Fibroblast of lung (primary cell): ENCODE data around the gene RBM33. TPM values are rescaled to one million over a fixed set of nuclear protein-coding genes. Genes with fewer than 3 reads are reported as not detected.

Experiments
- DNase-seq, 2 donors: peaks; one replicate each; pipeline versions ENCODE4 v3.0.0 to v3.0.0-alpha.2; 2010; ENCODE audit warnings: low read depth in 2 of 2
- H2AFZ ChIP-seq: 2 replicates; pipeline ENCODE4 v1.5.1; 2012; ENCODE audit warnings: low read length, control low read depth, inconsistent platforms
- H3K27ac ChIP-seq: 2 replicates; pipeline ENCODE4 v1.5.1; 2011; ENCODE audit warnings: low read length, control low read depth; ENCODE audit not compliant: insufficient read depth
- H3K27me3 ChIP-seq: 2 replicates; pipeline ENCODE4 v1.5.1; 2011; ENCODE audit warnings: mild to moderate bottlenecking, low read length; ENCODE audit not compliant: control insufficient read depth, insufficient read depth
- H3K36me3 ChIP-seq: 2 replicates; pipeline ENCODE4 v1.5.1; 2011; ENCODE audit warnings: low read length; ENCODE audit not compliant: control insufficient read depth, insufficient read depth
- H3K4me1 ChIP-seq: 2 replicates; pipeline ENCODE4 v1.5.1; 2011; ENCODE audit warnings: low read length; ENCODE audit not compliant: control insufficient read depth, insufficient read depth; ENCODE audit errors: extremely low read depth
- H3K4me2 ChIP-seq: 2 replicates; pipeline ENCODE4 v1.5.1; 2011; ENCODE audit warnings: low read length, control low read depth; ENCODE audit not compliant: insufficient read depth; ENCODE audit errors: extremely low read depth
- H3K4me3 ChIP-seq, 4 experiments: fragments of 200-600 bp in 1 of 4; sonication (generic) in 1 of 4; replicated peaks in 1 of 4; 2 replicates each; pipeline ENCODE4 v1.5.1; 2011 to 2016; ENCODE audit warnings: low read length in 4 of 4, low read depth in 3 of 4, mild to moderate bottlenecking in 3 of 4, control low read depth in 2 of 4, inconsistent platforms in 1 of 4, mixed read lengths in 1 of 4; ENCODE audit not compliant: insufficient read depth in 1 of 4; ENCODE audit errors: control extremely low read depth in 1 of 4
- H3K79me2 ChIP-seq: 2 replicates; pipeline ENCODE4 v1.5.1; 2012; ENCODE audit warnings: mild to moderate bottlenecking, low read length, inconsistent platforms; ENCODE audit not compliant: control insufficient read depth, insufficient read depth
- H3K9ac ChIP-seq: 2 replicates; pipeline ENCODE4 v1.5.1; 2011; ENCODE audit warnings: mild to moderate bottlenecking, low read length, control low read depth; ENCODE audit not compliant: insufficient read depth
- H3K9me3 ChIP-seq: 2 replicates; pipeline ENCODE4 v1.5.1; 2012; ENCODE audit warnings: low read depth, low read length; ENCODE audit not compliant: control insufficient read depth, insufficient read depth
- H4K20me1 ChIP-seq: 2 replicates; pipeline ENCODE4 v1.5.1; 2011; ENCODE audit warnings: low read length; ENCODE audit not compliant: control insufficient read depth, insufficient read depth; ENCODE audit errors: extremely low read depth
- EZH2 ChIP-seq: IDR thresholded peaks from 2 replicates; pipeline ENCODE4 v1.5.1; 2012; ENCODE audit warnings: low read length, control low read depth, mild to moderate bottlenecking; ENCODE audit errors: missing control alignments
- polyA plus RNA-seq, 2 donors: library from polyadenylated mRNA; depleted of rRNA in 1 of 2; stranded (reverse) in 1 of 2; unstranded in 1 of 2; fragments of >200 nt; gene quantifications; 2 replicates each; pipeline ENCODE4 v1.2.1, GENCODE V29; 2011 to 2012; ENCODE audit warnings: missing spikeins in 1 of 2
- total RNA-seq: library from RNA; depleted of rRNA; stranded (reverse); fragments of >200 nt; gene quantifications from 2 replicates; pipeline ENCODE4 v1.2.1, GENCODE V29; 2014
- TF ChIP-seq, protein P1 (sequence below), 2 donors: IDR thresholded peaks in 1 of 2; conservative IDR thresholded peaks in 1 of 2; 1 replicate in 1 of 2; 2 replicates in 1 of 2; pipeline ENCODE4 v1.5.1; 2011 to 2012; ENCODE audit warnings: low read length in 2 of 2, control low read depth in 1 of 2, inconsistent platforms in 1 of 2, low read depth in 1 of 2, mild to moderate bottlenecking in 1 of 2

RBM33 gene
- total and polyA plus RNA-seq, 2 donors (not counting 1 experiment from before 2014, with no cell fraction given), result 6.9 to 33.2 TPM

DNA sequence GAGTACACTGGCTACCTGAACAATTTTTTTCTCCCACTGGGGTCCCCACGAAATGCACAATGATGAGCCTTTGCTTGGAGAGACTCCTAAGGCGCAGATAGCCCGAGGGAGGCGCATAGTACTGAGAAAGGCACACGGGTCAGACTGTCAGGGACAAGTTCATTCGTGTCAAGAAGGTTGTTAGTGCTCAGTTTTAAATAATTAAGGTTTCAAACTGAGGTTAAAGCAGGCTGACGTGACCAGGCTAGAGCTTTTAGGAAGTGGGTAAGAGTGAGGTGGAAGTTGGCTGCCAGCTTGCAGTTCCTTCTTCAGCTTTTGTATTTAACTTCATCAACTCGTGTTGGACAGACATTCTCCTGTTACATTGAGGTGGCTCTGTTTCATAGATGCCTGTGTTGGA, 31.6 kb downstream of the RBM33 start:
- Histone ChIP-seq H3K9ac (no peak overlapping the region), H3K27ac (no peak overlapping the region), H3K36me3 (peaks cover 2% of the 10 kb centered on the region), H3K4me1 (no peaks in the 10 kb centered on the region), H3K4me3 (no peak overlapping the region), H3K79me2 (peaks cover 26% of the 10 kb centered on the region), H4K20me1 (no peaks in the 10 kb centered on the region), H3K4me2 (no peak overlapping the region), H3K9me3 (no peaks in the 10 kb centered on the region), H2AFZ (no peak overlapping the region), H3K27me3 (no peaks in the 10 kb centered on the region)
- no peak for TF ChIP-seq EZH2
- TF ChIP-seq, protein P1, sequence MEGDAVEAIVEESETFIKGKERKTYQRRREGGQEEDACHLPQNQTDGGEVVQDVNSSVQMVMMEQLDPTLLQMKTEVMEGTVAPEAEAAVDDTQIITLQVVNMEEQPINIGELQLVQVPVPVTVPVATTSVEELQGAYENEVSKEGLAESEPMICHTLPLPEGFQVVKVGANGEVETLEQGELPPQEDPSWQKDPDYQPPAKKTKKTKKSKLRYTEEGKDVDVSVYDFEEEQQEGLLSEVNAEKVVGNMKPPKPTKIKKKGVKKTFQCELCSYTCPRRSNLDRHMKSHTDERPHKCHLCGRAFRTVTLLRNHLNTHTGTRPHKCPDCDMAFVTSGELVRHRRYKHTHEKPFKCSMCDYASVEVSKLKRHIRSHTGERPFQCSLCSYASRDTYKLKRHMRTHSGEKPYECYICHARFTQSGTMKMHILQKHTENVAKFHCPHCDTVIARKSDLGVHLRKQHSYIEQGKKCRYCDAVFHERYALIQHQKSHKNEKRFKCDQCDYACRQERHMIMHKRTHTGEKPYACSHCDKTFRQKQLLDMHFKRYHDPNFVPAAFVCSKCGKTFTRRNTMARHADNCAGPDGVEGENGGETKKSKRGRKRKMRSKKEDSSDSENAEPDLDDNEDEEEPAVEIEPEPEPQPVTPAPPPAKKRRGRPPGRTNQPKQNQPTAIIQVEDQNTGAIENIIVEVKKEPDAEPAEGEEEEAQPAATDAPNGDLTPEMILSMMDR (conservative IDR thresholded peaks at IDR 0.05 in 1 of 2, IDR thresholded peaks at IDR 0.05 in 1 of 2; ENCODE audit: low read depth in 1 of 2, low read length in 2 of 2), result no peak
- no peak for DNase-seq

DNA sequence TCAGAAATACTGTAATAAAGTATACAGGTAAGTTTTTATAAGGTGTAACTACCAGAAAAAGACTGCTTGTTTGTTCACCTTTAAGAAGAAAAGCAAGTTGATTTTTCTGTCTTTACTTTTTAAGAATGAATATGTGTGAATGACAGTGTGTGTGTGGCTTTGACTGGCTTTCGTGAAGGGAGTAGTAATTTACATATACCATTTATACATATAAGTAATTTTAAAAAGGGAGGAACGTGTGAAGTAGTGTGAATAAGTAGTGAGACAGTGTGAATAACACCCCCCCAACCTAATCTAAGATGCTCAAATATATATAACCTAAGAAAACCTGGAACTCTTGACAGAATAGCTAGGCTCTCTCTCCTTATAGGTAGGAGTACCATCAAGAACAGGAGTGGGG, 33.2 kb downstream of the RBM33 start:
- Histone ChIP-seq H3K36me3 (peaks cover 2% of the 10 kb centered on the region), H3K4me1 (no peaks in the 10 kb centered on the region), H3K4me2 (no peak overlapping the region), H3K27ac (no peak overlapping the region), H4K20me1 (no peaks in the 10 kb centered on the region), H3K9ac (no peak overlapping the region), H3K9me3 (no peaks in the 10 kb centered on the region), H2AFZ (no peak overlapping the region), H3K79me2 (peaks cover 15% of the 10 kb centered on the region), H3K4me3 (no peak overlapping the region), H3K27me3 (no peaks in the 10 kb centered on the region)
- DNase-seq, result no peak
- TF ChIP-seq EZH2, result no peak
- TF ChIP-seq, protein P1 (conservative IDR thresholded peaks at IDR 0.05 in 1 of 2, IDR thresholded peaks at IDR 0.05 in 1 of 2; ENCODE audit: low read depth in 1 of 2, low read length in 2 of 2), result no peak

DNA sequence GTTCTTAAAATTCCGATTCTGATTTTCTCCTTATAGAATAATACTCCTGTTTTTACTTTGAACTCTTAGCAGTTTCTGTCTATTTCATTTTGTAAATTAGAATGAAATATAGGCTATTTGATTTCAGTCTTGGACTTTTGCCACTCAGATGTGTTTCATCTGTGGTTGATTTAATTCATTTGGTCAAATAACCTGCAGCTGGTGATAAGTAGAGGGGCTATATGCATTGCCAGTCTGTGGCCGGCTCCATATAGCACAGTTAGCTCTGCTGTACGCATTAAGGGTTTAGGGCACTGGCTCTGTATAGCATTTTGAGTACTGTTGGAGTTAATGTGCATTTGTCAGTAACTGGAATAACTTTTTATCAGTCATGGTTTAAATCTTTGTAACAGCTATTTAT, 35.7 kb downstream of the RBM33 start:
- H3K4me2 ChIP-seq, result no peak overlapping the region
- no peak overlapping the region for H2AFZ ChIP-seq
- no peak for DNase-seq
- H4K20me1 ChIP-seq, result no peaks in the 10 kb centered on the region
- H3K4me1 ChIP-seq, result no peaks in the 10 kb centered on the region
- H3K79me2 ChIP-seq, result peaks cover 30% of the 10 kb centered on the region
- H3K36me3 ChIP-seq, result peaks cover 2% of the 10 kb centered on the region
- H3K9ac ChIP-seq, result no peak overlapping the region
- TF ChIP-seq EZH2, result no peak
- TF ChIP-seq, protein P1 (conservative IDR thresholded peaks at IDR 0.05 in 1 of 2, IDR thresholded peaks at IDR 0.05 in 1 of 2; ENCODE audit: low read depth in 1 of 2, low read length in 2 of 2), result no peak
- H3K4me3 ChIP-seq, result no peak overlapping the region
- H3K27me3 ChIP-seq, result no peaks in the 10 kb centered on the region
- H3K27ac ChIP-seq, result no peak overlapping the region
- no peaks in the 10 kb centered on the region for H3K9me3 ChIP-seq
